Stimulated activated CD8-positive, alpha-beta memory T cell treated with anti-CD3 and anti-CD28 coated beads, Interleukin-4, amount 100 ng/mL, for 1 hour (primary cell): Measurements from ENCODE around the gene ADAM30.

Experiments
- DNase-seq, 2 donors: peaks; one replicate each; pipeline ENCODE4 v3.0.0-alpha.2; 2020; ENCODE audit warnings: low read depth in 2 of 2, low spot score in 1 of 2

Gene ADAM30

GRCh38 chr1:119909890-119910596, 13.7 kb upstream of the ADAM30 start:
- no peak for DNase-seq

DNA sequence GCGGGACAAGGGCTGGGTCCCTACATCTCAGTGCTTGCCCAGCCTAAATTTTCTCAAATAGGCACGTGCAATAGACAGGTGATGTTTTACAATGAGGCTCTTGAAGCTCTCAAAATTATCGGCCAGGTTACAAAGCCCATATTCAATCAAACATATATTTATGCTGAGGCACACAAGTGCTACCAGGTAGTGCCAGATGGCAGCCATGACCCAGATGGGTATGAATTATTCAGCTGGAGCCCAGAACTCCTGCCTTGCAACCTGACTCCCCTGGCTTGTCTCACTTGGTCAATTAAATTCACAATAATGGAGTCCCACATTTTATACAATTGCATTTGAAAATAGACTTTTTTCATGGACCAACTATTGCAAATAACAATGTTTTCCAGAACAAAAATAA, 12.3 kb upstream of the ADAM30 start:
- no peak for DNase-seq

- no peak for DNase-seq
Observed at GRCh38 chr1:119906927-119907652, 10.8 kb upstream of the ADAM30 start.

DNA sequence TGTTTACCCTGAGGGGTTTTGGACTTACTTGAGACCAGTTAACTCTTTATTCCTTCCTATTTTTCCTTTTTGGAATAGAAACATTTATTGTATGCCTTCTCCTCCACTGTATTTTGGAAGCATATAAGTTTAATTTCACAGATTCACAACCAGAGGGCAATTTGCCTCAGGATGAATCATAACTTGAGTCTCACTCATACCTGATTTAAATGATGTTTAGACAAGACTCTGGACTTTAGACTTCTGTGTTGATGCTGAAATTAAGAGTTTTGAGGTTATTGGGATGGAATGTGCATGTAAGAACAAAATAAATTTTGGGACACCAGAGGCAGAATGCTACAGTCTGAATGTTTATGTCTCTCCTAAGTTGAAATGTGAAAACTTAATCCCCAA, 7.1 kb upstream of the ADAM30 start:
- DNase-seq = no peak

DNA sequence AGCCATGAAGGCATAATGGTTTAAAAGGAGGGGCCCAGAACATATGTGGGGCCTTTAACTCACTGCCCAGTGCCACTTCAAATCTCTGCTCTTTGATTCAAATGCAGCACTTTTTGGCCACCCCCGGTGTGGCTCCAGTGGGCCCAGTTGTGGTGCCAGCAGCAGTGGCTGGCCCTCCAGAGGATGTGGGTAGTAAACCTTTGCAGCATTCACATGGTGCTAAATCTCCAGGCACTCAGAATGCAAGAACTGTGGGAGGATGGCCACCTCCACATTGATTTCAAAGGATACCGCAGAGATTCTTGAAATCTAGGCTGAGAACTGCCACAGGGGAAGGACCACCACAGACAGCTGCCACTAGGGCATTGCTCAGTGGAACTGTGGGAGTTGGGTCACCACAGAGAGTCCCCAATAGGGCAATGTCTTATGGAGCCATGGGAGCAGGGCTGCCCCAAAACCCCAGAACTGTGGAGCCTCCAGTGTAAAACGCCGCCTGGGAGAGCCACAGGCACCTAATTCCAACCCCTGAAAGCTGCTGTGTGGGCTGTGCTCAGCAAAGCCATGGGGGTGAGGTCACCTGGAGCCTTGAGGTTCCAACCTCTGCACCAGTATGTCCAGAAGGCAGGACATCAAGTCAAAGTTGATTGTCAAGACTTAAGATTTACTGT, 6.6 kb upstream of the ADAM30 start:
- no peak for DNase-seq

GRCh38 chr1:119898981-119899720, 2.8 kb upstream of the ADAM30 start:
- DNase-seq = no peak

GRCh38 chr1:119898530-119898929, 2.2 kb upstream of the ADAM30 start:
- no peak for DNase-seq

GRCh38 chr1:119895102-119895501, 1.2 kb downstream of the ADAM30 start:
- DNase-seq = no peak

GRCh38 chr1:119893827-119894700, 2.3 kb downstream of the ADAM30 start:
- no peak for DNase-seq

DNA sequence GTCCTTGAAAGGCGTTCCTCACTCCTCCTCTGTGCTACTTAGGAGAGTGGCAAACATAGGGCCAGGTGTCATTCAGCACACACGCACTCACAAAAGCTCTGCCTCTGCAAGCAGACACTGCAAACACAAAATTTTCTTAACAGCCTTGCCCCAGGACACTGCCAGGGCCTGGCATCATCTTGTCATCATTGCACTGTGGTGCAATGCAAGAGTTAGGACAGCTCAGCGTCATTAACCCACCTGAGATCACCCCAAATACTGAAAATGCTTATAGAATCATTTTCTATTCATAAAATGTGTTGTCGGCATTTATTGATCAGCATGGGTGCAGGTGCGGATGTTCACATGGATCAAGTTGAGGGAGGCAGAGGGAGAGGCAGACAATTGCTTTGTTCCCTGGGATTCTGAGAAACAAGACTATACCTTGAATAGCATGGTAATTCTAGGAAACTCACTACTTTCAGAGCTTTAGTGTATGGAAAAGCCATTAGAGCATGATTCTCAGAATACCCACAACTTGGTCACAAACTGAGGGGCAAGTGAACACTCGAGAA, 3.0 kb downstream of the ADAM30 start:
- no peak for DNase-seq

DNA sequence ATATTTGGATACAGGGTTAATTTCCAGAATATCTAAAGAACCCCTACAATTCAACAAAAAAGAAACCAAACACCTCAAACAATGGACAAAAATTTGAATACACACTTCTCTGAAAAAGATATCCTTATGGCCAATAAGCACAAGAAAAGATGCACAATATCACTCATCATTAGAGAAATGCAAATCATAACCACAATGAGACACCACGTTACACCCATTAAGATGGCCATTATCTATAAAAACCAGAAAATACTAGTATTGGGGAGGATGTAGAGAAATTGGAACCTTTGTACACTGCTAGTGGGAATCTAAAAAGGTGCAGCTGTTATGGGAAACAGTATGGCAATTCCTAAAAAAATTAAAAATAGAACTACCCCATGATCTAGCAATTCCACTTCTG, 4.9 kb downstream of the ADAM30 start:
- DNase-seq = no peak

- DNase-seq = no peak
Observed at GRCh38 chr1:119888476-119888875, 7.8 kb downstream of the ADAM30 start.

DNA sequence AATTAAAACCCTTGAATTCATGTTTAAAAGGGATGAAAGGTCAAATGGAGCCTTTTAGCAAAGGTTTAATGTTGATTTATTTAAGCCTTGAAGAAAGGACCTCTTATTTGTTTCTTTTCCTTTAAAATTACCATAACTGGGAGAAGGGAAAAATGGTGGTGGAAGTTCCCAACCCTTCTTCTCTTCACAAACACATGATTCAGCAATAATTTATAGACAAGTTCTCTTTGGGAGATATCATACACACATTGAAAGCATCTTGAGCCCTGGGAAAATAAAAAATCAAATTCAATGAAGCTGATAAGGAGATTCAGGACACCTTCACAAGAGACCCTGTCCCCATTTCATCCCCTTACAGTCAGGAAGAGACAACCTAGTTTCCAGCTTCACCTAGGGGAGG, 8.9 kb downstream of the ADAM30 start:
- DNase-seq = no peak

GRCh38 chr1:119885903-119886783, 10.2 kb downstream of the ADAM30 start:
- DNase-seq = peak in 1 of 2 donors; percentile 10

DNA sequence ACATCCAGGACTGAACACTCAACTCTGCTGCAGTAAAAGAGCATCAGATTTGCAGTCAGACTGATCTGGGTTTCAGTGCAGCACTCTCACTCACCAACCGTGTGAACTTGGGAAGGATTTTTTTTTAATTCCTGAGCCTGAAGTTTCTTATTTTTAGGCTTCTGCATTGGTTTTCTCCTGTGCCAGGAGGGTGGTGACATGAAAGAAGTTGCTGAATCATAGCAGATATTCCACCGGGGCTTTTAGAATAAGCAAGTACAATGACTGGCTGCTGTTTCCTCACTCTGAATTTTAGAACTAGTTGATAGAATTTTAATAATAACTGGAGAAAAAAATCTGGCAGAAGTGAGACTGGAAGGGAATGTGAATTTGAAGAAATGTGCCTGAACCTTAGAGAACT, 11.6 kb downstream of the ADAM30 start:
- no peak for DNase-seq

DNA sequence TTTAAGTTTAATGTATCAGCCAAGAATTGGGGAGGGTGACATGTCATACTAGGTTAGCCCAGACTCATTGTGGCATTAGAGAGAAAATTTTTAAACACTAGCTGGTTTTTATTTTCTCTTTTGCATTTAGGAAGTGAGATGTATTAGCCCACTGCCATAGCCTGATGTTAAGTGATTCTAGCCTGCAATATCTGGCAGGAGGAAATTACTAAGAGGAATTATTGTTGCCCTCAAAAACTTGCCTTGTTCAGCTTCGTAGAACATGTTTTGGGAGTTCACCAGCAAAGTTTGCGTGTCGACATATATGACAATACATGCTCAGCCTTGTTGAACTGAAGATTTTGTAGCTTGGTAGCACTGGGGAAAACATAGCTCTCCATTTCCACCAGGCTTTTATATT, 12.5 kb downstream of the ADAM30 start:
- no peak for DNase-seq

- no peak for DNase-seq
Observed at GRCh38 chr1:119882132-119883049, 13.9 kb downstream of the ADAM30 start.
